Skeletal muscle satellite cell (primary cell): Measurements from ENCODE around the gene CASP12.

Experiments
- H3K27me3 ChIP-seq: 2 replicates; pipeline ENCODE4 v1.7.0; 2013; ENCODE audit warnings: low read length; ENCODE audit not compliant: control insufficient read depth, insufficient read depth
- H3K36me3 ChIP-seq: 2 replicates; pipeline ENCODE4 v1.7.0; 2013; ENCODE audit warnings: mild to moderate bottlenecking, control low read depth, low read length; ENCODE audit not compliant: insufficient read depth
- H3K4me1 ChIP-seq: 2 replicates; pipeline ENCODE4 v1.7.0; 2013; ENCODE audit warnings: low read length; ENCODE audit not compliant: control insufficient read depth, insufficient read depth
- H3K4me2 ChIP-seq: 2 replicates; pipeline ENCODE4 v1.7.0; 2013; ENCODE audit warnings: mild to moderate bottlenecking, low read length
- H3K4me3 ChIP-seq: 2 replicates; pipeline ENCODE4 v1.7.0; 2013; ENCODE audit warnings: low read length
- H3K9ac ChIP-seq: 2 replicates; pipeline ENCODE4 v1.7.0; 2013; ENCODE audit warnings: mild to moderate bottlenecking, low read depth, low read length, moderate library complexity
- H3K9me3 ChIP-seq: replicated peaks from 2 replicates; pipeline ENCODE4 v1.7.0; 2013; ENCODE audit warnings: mild to moderate bottlenecking, control low read depth, low read length

The CASP12 gene

GRCh38 chr11:104917271-104918112, 19.2 kb upstream of the CASP12 start:
- H3K36me3 ChIP-seq = no peaks in the 10 kb centered on the region
- H3K9me3 ChIP-seq = no peaks in the 10 kb centered on the region
- peak overlapping the region; percentile 73 for H3K4me2 ChIP-seq
- H3K27me3 ChIP-seq = no peaks in the 10 kb centered on the region
- peak overlapping the region; percentile 56 for H3K4me3 ChIP-seq
- peaks cover 14% of the 10 kb centered on the region for H3K4me1 ChIP-seq
- H3K9ac ChIP-seq = peak overlapping the region; percentile 44

- Histone ChIP-seq H3K4me3 (no peak overlapping the region), H3K36me3 (no peaks in the 10 kb centered on the region), H3K9ac (no peak overlapping the region), H3K9me3 (no peaks in the 10 kb centered on the region), H3K4me1 (peaks cover 14% of the 10 kb centered on the region), H3K4me2 (no peak overlapping the region), H3K27me3 (no peaks in the 10 kb centered on the region)
Measured at GRCh38 chr11:104916442-104916841, 18.2 kb upstream of the CASP12 start.

DNA sequence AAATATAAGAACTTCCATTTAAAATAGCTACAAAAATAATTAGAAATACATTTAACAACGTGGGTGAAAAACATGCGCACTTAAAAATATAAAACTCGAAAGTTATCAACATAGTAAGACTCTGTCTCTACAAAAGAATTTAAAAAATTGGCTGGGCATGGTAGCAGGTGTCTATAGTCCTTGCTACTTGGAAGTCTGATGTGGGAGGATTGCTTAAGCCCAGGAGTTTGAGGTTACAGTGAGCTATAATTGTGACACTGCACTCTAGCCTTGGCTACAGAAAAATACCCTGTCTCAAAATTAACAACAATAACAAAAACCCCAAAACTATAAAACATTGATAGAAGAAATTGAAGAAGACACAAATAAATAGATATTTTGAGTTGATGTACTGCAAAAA, 13.8 kb upstream of the CASP12 start:
- no peak overlapping the region for H3K4me3 ChIP-seq
- H3K9me3 ChIP-seq = no peaks in the 10 kb centered on the region
- no peak overlapping the region for H3K4me2 ChIP-seq
- H3K36me3 ChIP-seq = no peaks in the 10 kb centered on the region
- no peak overlapping the region for H3K9ac ChIP-seq
- H3K4me1 ChIP-seq = peaks cover 6% of the 10 kb centered on the region
- H3K27me3 ChIP-seq = no peaks in the 10 kb centered on the region

DNA sequence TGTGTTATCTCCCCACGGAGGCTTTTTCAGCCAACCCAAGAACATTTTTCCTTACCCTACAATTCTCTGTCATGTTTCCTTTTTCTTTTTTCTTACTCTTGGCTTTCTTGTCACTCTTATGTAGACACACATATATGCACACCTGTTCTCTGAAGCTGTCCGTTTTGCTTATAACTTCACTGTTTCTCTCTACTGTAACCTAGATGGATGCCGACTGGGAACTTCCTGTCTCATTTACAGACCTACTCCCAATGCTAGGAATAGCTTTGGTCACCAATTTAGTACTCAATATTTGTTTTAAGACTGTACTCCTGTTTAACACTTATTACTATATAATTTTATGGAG, 9.9 kb upstream of the CASP12 start:
- Histone ChIP-seq H3K4me1 (peaks cover 4% of the 10 kb centered on the region), H3K9ac (no peak overlapping the region), H3K4me2 (no peak overlapping the region), H3K9me3 (no peaks in the 10 kb centered on the region), H3K36me3 (no peaks in the 10 kb centered on the region), H3K27me3 (no peaks in the 10 kb centered on the region), H3K4me3 (no peak overlapping the region)

DNA sequence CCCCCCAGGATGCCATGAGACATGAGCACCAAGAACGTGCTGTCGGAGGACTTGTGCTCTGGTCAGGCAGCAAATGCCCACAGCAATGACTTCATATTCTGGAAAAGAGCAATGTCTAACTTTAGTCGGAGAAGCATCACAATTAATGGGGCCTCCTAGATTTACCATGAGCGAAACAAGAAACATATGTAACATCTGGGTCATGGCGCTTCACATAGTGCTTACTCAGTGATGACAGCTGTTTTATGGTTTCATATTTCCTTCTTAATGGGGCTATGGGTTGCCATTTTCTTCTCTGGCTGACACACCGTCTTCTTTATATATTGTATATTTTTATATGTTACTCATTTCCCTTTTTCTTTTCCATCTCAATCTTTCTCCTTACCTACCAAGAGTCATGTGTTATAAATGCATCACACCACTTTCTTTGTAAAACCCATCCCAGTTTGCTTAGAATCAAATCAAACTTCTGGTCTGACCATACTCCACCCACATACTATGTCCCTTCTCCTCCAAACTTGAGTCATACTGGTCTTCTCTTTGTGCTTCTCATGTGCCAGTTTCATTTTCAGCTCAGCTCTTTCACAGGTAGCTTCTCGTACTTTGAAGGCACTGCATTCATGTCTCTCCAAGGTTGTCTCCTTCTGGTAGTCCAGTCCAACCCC, 9.4 kb upstream of the CASP12 start:
- Histone ChIP-seq H3K9me3 (no peaks in the 10 kb centered on the region), H3K36me3 (no peaks in the 10 kb centered on the region), H3K27me3 (no peaks in the 10 kb centered on the region), H3K4me3 (no peak overlapping the region), H3K4me1 (peaks cover 4% of the 10 kb centered on the region), H3K9ac (no peak overlapping the region), H3K4me2 (no peak overlapping the region)

GRCh38 chr11:104905271-104905670, 7.0 kb upstream of the CASP12 start:
- Histone ChIP-seq H3K27me3 (no peaks in the 10 kb centered on the region), H3K9me3 (no peaks in the 10 kb centered on the region), H3K36me3 (no peaks in the 10 kb centered on the region), H3K9ac (no peak overlapping the region), H3K4me1 (peaks cover 4% of the 10 kb centered on the region), H3K4me2 (no peak overlapping the region), H3K4me3 (no peak overlapping the region)

DNA sequence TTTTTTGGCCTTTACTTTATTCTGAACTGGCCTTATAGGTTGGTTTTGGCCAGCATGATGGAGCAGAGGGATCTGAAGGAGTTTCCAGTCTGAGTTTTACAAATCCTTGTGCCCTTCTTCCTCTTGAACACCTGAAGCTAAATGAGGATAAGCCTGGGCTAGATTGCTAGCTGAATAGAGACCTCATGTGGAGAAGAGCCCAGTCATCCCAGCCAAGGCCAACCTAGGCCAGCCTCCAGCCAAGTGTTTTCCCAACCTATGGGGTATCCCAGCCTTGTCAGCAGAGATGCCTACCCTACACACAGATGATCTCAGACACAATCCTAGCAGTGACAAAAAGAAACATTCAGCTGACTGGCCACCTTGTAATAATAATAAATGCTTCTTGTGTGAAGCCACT, 966 bp upstream of the CASP12 start:
- Histone ChIP-seq H3K27me3 (no peaks in the 10 kb centered on the region), H3K4me3 (no peak overlapping the region), H3K4me1 (no peaks in the 10 kb centered on the region), H3K9me3 (no peaks in the 10 kb centered on the region), H3K9ac (no peak overlapping the region), H3K4me2 (no peak overlapping the region), H3K36me3 (no peaks in the 10 kb centered on the region)

- Histone ChIP-seq H3K4me1 (peaks cover 3% of the 10 kb centered on the region), H3K9me3 (no peaks in the 10 kb centered on the region), H3K9ac (no peak overlapping the region), H3K4me3 (no peak overlapping the region), H3K36me3 (no peaks in the 10 kb centered on the region), H3K4me2 (no peak overlapping the region), H3K27me3 (no peaks in the 10 kb centered on the region)
Measured at GRCh38 chr11:104898685-104899013, 389 bp upstream of the CASP12 start.

GRCh38 chr11:104895634-104896033, 2.6 kb downstream of the CASP12 start:
- no peak overlapping the region for H3K9ac ChIP-seq

GRCh38 chr11:104893876-104894275, 4.4 kb downstream of the CASP12 start:
- Histone ChIP-seq H3K4me1 (peaks cover 24% of the 10 kb centered on the region), H3K9me3 (no peaks in the 10 kb centered on the region)

More at GRCh38 chr11:104895634-104896033, 2.6 kb downstream of the CASP12 start:
- no peak overlapping the region for H3K4me3 ChIP-seq
- H3K36me3 ChIP-seq = no peaks in the 10 kb centered on the region
- peaks cover 24% of the 10 kb centered on the region for H3K4me1 ChIP-seq
- no peaks in the 10 kb centered on the region for H3K27me3 ChIP-seq
- no peaks in the 10 kb centered on the region for H3K9me3 ChIP-seq
- no peak overlapping the region for H3K4me2 ChIP-seq

GRCh38 chr11:104892723-104893511, 5.3 kb downstream of the CASP12 start:
- Histone ChIP-seq H3K9me3 (no peaks in the 10 kb centered on the region), H3K4me1 (peaks cover 24% of the 10 kb centered on the region), H3K4me3 (peak overlapping the region; percentile 12)

More at GRCh38 chr11:104893876-104894275, 4.4 kb downstream of the CASP12 start:
- Histone ChIP-seq H3K36me3 (no peaks in the 10 kb centered on the region), H3K27me3 (no peaks in the 10 kb centered on the region), H3K9ac (no peak overlapping the region), H3K4me3 (no peak overlapping the region), H3K4me2 (no peak overlapping the region)

More at GRCh38 chr11:104892723-104893511, 5.3 kb downstream of the CASP12 start:
- Histone ChIP-seq H3K36me3 (no peaks in the 10 kb centered on the region), H3K27me3 (no peaks in the 10 kb centered on the region), H3K4me2 (peak overlapping the region; percentile 74), H3K9ac (peak overlapping the region; percentile 31)
